ENCODE data around the gene WBP1.
"Not testable (repeated sequence)": the region's sequence is repeated elsewhere in the genome, so short reads cannot be mapped to it uniquely, and the experiment has no call there.

The WBP1 gene

GRCh38 chr2:74482801-74483674 lies 24.8 kb downstream of the WBP1 start, which contains the start of the genes CCDC142 and TTC31:
TSS of gene CCDC142 (minus strand) at chr2:74482998. CDS start at chr2:74482837, 161 bp downstream.
TSS of gene TTC31 (plus strand) at chr2:74483081. CDS start at chr2:74483096, 15 bp downstream.
- FAIRE-seq: peak; percentile 52

- FAIRE-seq: not testable (repeated sequence)
Measured at GRCh38 chr2:74483675-74484164, 25.5 kb downstream of the WBP1 start.

- no peak for FAIRE-seq
Measured at GRCh38 chr2:74486141-74486540, 27.9 kb downstream of the WBP1 start.

GRCh38 chr2:74488643-74489481 lies 30.6 kb downstream of the WBP1 start:
- FAIRE-seq: no peak

GRCh38 chr2:74489906-74490305 lies 31.7 kb downstream of the WBP1 start:
- FAIRE-seq: no peak

- no peak for FAIRE-seq
Measured at GRCh38 chr2:74491648-74492544, 33.7 kb downstream of the WBP1 start.

GRCh38 chr2:74493546-74493945 lies 35.3 kb downstream of the WBP1 start:
- no peak for FAIRE-seq

GRCh38 chr2:74495440-74495839 lies 37.2 kb downstream of the WBP1 start:
- FAIRE-seq: no peak

- FAIRE-seq: no peak
Measured at GRCh38 chr2:74496997-74497776, 38.9 kb downstream of the WBP1 start.

GRCh38 chr2:74497777-74498499 lies 39.7 kb downstream of the WBP1 start:
- no peak for FAIRE-seq

- no peak for FAIRE-seq
Measured at GRCh38 chr2:74498500-74499266, 40.4 kb downstream of the WBP1 start.

- no peak for FAIRE-seq
Measured at GRCh38 chr2:74499267-74499939, 41.2 kb downstream of the WBP1 start, which contains the start of gene LBX2. TSS of gene LBX2 (minus strand) at chr2:74499603. CDS start at chr2:74499537, 66 bp downstream.

- no peak for FAIRE-seq
Measured at GRCh38 chr2:74499940-74500577, 41.8 kb downstream of the WBP1 start.

- no peak for FAIRE-seq
Measured at GRCh38 chr2:74500578-74500946, 42.3 kb downstream of the WBP1 start.

GRCh38 chr2:74501335-74502071 lies 43.3 kb downstream of the WBP1 start:
- no peak for FAIRE-seq

- no peak for FAIRE-seq
Measured at GRCh38 chr2:74502147-74502719, 44.0 kb downstream of the WBP1 start.

- FAIRE-seq: no peak
Measured at GRCh38 chr2:74502720-74503505, 44.7 kb downstream of the WBP1 start.
